Choroid plexus epithelial cell (primary cell): ENCODE measurements around the gene LYST.

Experiments used
- DNase-seq: peaks from one replicate; pipeline ENCODE4 v3.0.0-alpha.2; 2010; ENCODE audit warnings: low read depth
- H3K4me3 ChIP-seq: 2 replicates; pipeline ENCODE4 v1.5.1; 2011; ENCODE audit warnings: low read depth, mild to moderate bottlenecking, control low read depth, low read length, moderate library complexity
- CTCF ChIP-seq: conservative IDR thresholded peaks from 2 replicates; pipeline ENCODE4 v1.5.1; 2011; ENCODE audit warnings: low read depth, mild to moderate bottlenecking, control low read depth, inconsistent platforms, low read length, moderate library complexity

The LYST gene

DNA sequence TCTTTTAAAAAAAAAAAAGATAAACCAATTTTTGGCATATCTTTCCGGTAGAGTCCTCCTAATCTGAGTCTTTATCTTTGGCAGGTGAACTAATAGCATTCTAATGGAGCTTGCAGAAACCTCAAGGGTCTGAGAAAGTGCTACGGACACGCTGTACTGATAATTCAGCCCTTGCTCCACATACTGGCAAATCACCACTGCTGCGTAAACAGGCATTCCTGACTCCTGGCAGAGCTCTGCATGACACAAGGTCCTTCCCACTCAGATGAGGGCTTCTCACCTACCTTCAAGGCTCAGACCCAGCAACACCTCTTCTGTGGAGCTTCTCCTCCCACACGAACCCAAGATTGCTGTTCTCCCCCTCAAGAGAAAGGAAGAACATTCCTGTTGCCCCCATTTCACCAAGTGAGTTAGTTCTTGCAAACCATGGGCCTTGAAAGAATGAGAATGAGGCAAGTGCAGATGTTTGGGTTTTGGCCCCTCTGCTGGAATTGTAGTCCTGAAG, 48.0 kb downstream of the LYST start:
- DNase-seq, result no peak
- TF ChIP-seq CTCF, result no peak
- H3K4me3 ChIP-seq, result no peak overlapping the region

DNA sequence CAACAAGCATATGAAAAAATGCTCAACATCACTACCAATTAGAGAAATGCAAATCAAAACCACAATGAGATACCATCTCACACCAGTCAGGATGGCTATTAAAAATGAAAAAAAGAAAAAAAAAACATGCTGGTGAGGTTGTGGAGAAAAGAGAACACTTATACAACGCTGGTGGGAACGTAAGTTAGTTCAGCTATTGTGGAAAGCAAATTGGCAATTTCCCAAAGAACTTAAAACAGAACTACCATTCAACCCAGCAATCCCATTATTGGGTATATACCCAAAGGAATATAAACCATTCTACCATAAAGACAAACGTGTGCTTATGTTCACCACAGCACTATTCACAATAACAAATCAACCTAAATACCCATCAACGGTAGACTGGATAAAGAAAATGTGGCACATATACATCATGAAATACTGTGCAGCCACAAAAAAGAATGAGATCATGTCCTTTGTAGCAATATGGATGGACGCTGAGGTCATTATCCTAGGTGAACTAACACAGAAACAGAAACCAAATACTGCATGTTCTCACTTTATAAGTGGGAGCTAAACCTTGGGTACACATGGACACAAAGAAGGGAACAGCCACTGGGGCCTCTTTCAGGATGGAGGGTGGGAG, 49.5 kb downstream of the LYST start:
- DNase-seq, result no peak
- TF ChIP-seq CTCF, result no peak
- H3K4me3 ChIP-seq, result no peak overlapping the region

GRCh38 chr1:235809688-235810397, 56.9 kb downstream of the LYST start:
- peak; percentile 6 for DNase-seq
- TF ChIP-seq CTCF, result no peak

DNA sequence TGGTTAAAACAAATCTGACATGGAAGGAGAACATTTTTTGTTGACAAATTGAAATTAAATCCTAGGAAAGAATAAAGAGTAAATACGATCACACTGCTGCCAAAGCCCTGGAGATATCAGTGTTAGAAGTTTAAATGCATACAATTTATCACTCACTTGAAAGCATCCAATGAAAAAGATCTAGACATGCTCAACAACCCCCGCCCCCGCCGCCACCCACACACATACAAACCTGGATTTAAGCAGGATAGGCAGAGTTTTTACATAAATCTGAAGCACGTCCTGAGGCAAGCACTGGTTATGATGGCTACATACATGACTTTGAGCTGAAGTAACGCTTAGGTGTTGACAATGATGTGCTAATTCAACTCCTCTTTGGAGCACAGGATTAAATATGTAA, 58.5 kb downstream of the LYST start:
- no peak for DNase-seq
- no peak for TF ChIP-seq CTCF
- no peak overlapping the region for H3K4me3 ChIP-seq

More at GRCh38 chr1:235809688-235810397, 56.9 kb downstream of the LYST start:
- no peak overlapping the region for H3K4me3 ChIP-seq

DNA sequence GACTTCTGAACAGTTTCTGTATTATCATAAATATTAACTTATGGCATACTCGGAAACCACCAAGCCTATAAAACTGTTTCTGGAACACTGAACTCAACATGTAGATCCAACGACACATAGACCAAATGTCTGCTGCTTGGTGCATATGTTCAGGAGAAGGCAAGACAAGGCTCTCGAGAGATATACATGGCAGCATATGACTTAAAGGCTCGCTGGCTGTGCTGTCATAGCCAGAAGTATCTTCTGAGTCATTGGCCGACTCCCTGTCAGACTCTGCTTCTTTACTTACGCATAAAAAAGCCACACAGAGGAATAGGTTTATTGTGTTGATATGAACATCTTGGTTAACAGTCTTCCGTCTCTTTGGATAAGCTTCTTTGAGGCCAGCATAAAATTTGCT, 60.6 kb downstream of the LYST start:
- DNase-seq, result no peak
- H3K4me3 ChIP-seq, result no peak overlapping the region
- TF ChIP-seq CTCF, result no peak

- DNase-seq, result no peak
- TF ChIP-seq CTCF, result no peak
Observed at GRCh38 chr1:235802573-235803346, 63.9 kb downstream of the LYST start.

More at GRCh38 chr1:235802573-235803346, 63.9 kb downstream of the LYST start:
- no peak overlapping the region for H3K4me3 ChIP-seq
